Measurements from ENCODE around the gene CRYBG3. TPM values are rescaled to one million over a fixed set of nuclear protein-coding genes. Genes with fewer than 3 reads are reported as not detected.

The CRYBG3 gene
- total RNA-seq, 1 donor from 2014 or later = 13.4 TPM

GRCh38 chr3:97970956-97971620 lies 149.3 kb downstream of the CRYBG3 start:
- no peak for FAIRE-seq
- peak overlapping the region; percentile 72 for H3K4me3 ChIP-seq (ENCODE audit: low read depth, low read length)
- no peaks in the 10 kb centered on the region for H3K27me3 ChIP-seq (ENCODE audit: control insufficient read depth, insufficient read depth, low read length)
- peaks cover 4% of the 10 kb centered on the region for H3K36me3 ChIP-seq (ENCODE audit: control insufficient read depth, insufficient read depth, low read length)
- no peak for DNase-seq (ENCODE audit: low read depth)
- no peak for TF ChIP-seq CTCF (IDR thresholded peaks at IDR 0.05; ENCODE audit: insufficient read depth, low read length, severe bottlenecking)

- peak; percentile 19 for TF ChIP-seq CTCF (IDR thresholded peaks at IDR 0.05; ENCODE audit: insufficient read depth, low read length, severe bottlenecking)
- DNase-seq (ENCODE audit: low read depth) = peak; percentile 84
- FAIRE-seq = peak; percentile 66
- no peaks in the 10 kb centered on the region for H3K36me3 ChIP-seq (ENCODE audit: control insufficient read depth, insufficient read depth, low read length)
- peak within 1 kb of the TSS; percentile 72 for H3K4me3 ChIP-seq (ENCODE audit: low read depth, low read length)
- H3K27me3 ChIP-seq (ENCODE audit: control insufficient read depth, insufficient read depth, low read length) = no peaks in the 10 kb centered on the region
These were observed 150.1 kb downstream of the CRYBG3 start, which contains the start of gene RIOX2 for GRCh38 chr3:97971679-97972567. RIOX2 (minus strand) TSS chr3:97972431; CDS start chr3:97967593, 4,838 bp downstream.

- Histone ChIP-seq H3K27me3 (ENCODE audit: control insufficient read depth, insufficient read depth, low read length) (no peaks in the 10 kb centered on the region), H3K36me3 (ENCODE audit: control insufficient read depth, insufficient read depth, low read length) (no peaks in the 10 kb centered on the region), H3K4me3 (ENCODE audit: low read depth, low read length) (no peak overlapping the region)
- TF ChIP-seq CTCF (IDR thresholded peaks at IDR 0.05; ENCODE audit: insufficient read depth, low read length, severe bottlenecking) = no peak
- DNase-seq (ENCODE audit: low read depth) (no peak), FAIRE-seq (no peak)
These were observed 151.2 kb downstream of the CRYBG3 start for GRCh38 chr3:97972976-97973375.

- TF ChIP-seq CTCF (IDR thresholded peaks at IDR 0.05; ENCODE audit: insufficient read depth, low read length, severe bottlenecking) = no peak
- Histone ChIP-seq H3K4me3 (ENCODE audit: low read depth, low read length) (no peak overlapping the region), H3K27me3 (ENCODE audit: control insufficient read depth, insufficient read depth, low read length) (no peaks in the 10 kb centered on the region), H3K36me3 (ENCODE audit: control insufficient read depth, insufficient read depth, low read length) (no peaks in the 10 kb centered on the region)
- DNase-seq (ENCODE audit: low read depth) (no peak), FAIRE-seq (no peak)
These were observed 153.2 kb downstream of the CRYBG3 start for GRCh38 chr3:97974996-97975395.

- no peaks in the 10 kb centered on the region for H3K27me3 ChIP-seq (ENCODE audit: control insufficient read depth, insufficient read depth, low read length)
- no peak for DNase-seq (ENCODE audit: low read depth)
- no peak for TF ChIP-seq CTCF (IDR thresholded peaks at IDR 0.05; ENCODE audit: insufficient read depth, low read length, severe bottlenecking)
- no peak for FAIRE-seq
- no peaks in the 10 kb centered on the region for H3K36me3 ChIP-seq (ENCODE audit: control insufficient read depth, insufficient read depth, low read length)
- H3K4me3 ChIP-seq (ENCODE audit: low read depth, low read length) = no peak overlapping the region
These were observed 153.7 kb downstream of the CRYBG3 start for GRCh38 chr3:97975466-97975865.

Data from bronchial epithelial cell (primary cell).